Stimulated activated CD8-positive, alpha-beta memory T cell treated with anti-CD3 and anti-CD28 coated beads, Interleukin-7, amount 100 ng/mL, for 1 hour (primary cell): ENCODE measurements around the gene CREM.
"Not testable (repeated sequence)": the region's sequence is repeated elsewhere in the genome, so short reads cannot be mapped to it uniquely, and the experiment has no call there.

Experiments used
- DNase-seq, 2 donors: peaks; one replicate each; pipeline ENCODE4 v3.0.0-alpha.2; 2020; ENCODE audit warnings: low read depth in 2 of 2

Gene CREM

DNA sequence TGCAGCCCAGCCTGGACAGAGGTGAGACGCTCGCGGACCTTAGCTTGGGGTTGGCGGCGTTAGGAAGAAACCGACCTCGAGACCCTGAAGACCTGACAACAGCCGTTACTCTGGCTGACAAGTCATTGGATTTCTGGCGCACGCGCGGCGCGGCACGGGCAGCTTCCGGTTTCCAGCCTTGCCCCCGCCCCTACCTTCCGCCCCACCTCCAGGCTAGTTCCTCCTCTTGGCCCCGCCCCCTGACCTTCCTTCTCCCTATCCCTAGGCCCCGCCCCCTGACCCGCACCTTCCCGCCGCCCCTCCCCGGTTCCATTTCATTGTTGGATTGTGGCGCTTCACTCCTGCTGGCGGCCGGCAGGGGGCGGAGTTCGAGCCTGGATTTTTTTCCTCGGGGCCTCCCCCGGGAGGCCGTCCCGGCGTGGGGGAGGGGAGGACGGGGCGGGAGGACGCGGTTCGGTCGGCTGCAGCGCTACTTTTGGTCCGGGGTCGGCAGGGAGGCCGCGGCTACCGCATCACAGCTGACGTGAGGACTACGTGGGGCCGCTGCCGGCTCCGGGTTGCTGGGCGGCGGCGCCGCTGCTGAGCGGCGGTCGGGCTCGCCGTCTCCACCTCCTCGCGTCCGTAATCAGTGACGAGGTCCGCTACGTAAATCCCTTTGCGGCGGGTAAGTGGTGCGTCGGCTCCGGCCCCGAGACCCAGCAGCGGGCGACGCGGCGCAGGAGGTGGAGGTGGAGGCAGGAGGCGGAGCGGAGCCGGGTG lies at the start of gene CREM:
TSS of gene CREM (plus strand) at position 317 of the 759 bp plus-strand sequence. CDS start 10,990 bp downstream, outside the sequence.
- peak; percentile 99 to 100 for DNase-seq

DNA sequence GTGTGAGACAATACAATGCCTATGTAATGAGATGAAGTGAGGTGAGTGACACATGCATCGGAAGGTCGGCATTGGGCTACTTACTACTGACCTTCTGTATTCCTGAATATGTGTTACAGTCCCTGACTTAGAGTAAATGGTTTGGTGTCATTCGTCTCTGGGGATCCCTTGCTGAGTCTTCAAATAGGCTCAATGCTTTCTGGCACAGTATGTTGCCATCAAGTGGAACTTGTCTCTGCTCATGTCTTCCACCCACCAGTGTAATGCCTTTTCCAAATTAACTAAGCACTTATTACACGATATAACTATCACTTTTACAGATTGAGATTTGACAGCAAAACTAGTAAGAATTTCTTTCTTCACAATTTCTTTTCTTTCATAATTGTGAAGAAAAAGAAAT lies 47.4 kb upstream of the CREM start:
- DNase-seq, result no peak

- DNase-seq, result no peak
Measured at GRCh38 chr10:35079763-35080162, 46.9 kb upstream of the CREM start.

GRCh38 chr10:35080261-35080660 lies 46.4 kb upstream of the CREM start:
- not testable (repeated sequence) for DNase-seq

GRCh38 chr10:35083242-35083641 lies 43.4 kb upstream of the CREM start:
- no peak for DNase-seq

GRCh38 chr10:35089611-35090161 lies 37.0 kb upstream of the CREM start:
- DNase-seq, result peak in 1 of 2 donors; percentile 0

- DNase-seq, result peak; percentile 76 to 82
Measured at GRCh38 chr10:35090162-35090954, 36.3 kb upstream of the CREM start, which contains the start of gene CUL2. Gene CUL2 (minus strand): TSS chr10:35090341. CDS start chr10:35071317, 19,024 bp downstream.

- no peak for DNase-seq
Measured at GRCh38 chr10:35091994-35092790, 34.5 kb upstream of the CREM start.

DNA sequence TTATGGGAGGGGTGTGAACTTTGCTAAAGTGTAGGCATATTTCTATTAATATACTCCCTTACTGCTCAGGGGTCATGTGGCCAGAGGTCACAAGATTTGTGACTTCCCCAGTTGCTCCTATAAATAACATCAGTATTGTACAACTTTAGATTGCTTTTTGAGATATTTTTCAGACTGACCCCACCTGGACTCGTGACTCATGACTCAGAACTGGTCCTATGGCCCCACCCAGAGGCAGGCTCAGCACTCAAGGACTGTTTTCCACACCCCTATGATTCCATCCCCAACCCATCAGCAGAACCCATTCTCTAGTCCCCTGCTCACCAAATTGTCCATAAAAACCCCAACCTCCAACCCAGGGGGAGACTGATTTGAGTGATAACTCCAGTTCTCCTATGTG lies 33.8 kb upstream of the CREM start:
- no peak for DNase-seq

GRCh38 chr10:35096312-35096711 lies 30.3 kb upstream of the CREM start:
- DNase-seq, result no peak

- DNase-seq, result no peak
Measured at GRCh38 chr10:35097510-35097909, 29.1 kb upstream of the CREM start.

DNA sequence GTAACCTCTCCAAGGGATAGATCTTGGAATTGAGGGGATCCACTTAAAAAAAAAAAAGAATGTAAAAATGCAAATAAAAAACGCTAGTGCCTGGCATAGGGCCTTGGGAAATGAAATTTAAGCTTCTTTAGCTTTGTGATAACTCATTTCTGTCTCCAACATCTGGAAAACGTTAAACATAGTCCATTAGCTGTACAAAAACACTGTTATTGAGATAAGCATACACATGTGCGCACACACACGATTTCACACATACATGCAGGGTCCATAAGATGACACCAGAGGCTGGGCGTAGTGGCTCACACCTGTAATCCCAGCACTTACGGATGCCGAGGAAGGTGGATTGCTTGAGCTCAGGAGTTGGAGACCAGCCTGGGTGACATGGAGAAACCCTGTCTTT lies 22.8 kb upstream of the CREM start:
- no peak for DNase-seq

DNA sequence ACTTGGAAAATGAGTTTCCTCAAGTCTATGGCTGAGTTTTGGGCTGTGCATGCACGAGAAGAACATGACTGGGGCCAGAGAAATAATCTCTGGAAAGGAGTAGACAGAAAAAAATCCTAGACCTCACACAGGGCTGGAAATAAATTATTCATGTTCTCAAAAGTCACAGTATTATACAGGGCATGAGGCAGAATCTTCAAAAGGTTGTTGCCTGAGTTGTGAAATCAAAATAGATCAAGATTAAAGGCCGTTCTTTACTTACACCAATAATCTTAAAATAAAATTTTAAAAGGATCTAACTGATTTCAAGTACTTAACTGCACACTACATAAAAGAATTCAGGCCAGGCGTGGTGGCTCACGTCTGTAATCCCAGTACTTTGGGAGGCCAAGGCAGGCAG lies 14.1 kb upstream of the CREM start:
- DNase-seq, result no peak

GRCh38 chr10:35119378-35119777 lies 7.3 kb upstream of the CREM start:
- DNase-seq, result no peak

DNA sequence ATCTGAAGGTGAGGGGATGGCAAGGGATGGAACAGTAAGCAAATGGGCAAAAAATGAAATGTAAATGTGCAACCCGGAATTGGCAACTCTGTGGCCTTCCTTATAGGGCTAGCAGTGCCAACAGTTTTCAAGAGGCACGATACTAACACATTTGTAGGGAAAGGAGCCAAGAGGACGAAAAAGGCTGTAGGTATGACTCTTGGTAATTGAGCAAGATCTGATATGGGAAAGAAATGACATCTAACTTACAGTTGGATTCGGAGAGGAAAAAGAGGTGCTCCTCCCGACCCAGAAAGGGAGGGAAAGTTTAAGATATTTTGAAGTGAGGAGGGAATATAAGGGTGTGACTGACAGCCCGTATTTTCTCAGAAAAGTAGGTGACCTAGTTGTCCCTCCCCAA lies 2.1 kb upstream of the CREM start:
- no peak for DNase-seq

GRCh38 chr10:35126062-35126529 lies 550 bp upstream of the CREM start:
- no peak for DNase-seq

DNA sequence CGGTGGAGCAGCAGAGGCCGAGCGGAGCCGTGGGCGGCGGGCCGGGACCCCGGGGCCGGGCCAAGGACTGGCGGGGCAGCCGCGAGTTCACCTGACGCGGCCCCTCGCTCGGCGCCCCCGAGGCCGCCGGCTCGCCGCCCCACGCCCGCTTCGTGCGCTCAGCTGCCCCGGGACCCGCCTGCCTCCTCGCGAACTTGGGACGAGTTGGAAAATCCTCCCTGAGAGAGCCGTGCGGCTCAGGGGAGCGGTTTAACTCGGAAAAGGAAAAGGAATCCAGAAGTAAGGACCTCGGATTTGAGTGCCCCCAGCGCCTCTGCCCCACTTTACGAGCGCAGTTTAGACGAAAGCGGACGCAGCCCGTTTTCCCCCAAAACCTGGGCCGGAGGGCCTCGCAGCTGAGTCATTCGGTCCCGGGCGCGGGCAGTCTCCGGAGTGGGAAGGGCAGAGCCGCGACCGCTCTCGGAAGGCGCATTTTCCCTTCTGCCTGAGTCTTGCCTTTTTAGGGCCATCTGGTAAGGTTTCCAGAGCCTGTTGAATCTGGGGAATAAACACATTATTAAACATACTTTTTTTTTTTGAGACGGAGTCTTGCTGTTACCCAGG lies 744 bp downstream of the CREM start:
- peak; percentile 36 to 41 for DNase-seq

DNA sequence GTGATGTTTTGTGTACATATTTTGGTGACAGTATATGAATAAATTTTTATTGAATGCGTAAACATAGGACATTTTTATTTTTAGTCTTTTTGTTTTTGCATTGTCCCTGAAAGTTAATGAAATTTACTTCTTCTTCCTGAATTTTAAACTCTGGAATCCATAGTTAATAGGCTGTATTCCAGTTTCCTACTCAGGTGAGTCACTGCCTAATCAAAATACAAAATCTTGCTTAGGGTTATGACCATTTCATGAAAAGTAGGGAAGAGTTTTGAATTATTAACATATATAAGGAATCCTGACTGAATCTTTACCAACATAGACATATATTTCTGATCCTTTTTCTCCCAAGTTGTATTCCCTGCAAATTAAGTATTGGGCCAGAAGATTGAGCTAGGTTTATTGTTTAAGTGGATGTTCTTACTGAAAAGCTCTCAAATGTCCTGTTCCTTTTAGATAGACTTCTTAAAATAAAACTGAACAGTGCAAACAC lies 2.6 kb downstream of the CREM start:
- DNase-seq, result no peak

DNA sequence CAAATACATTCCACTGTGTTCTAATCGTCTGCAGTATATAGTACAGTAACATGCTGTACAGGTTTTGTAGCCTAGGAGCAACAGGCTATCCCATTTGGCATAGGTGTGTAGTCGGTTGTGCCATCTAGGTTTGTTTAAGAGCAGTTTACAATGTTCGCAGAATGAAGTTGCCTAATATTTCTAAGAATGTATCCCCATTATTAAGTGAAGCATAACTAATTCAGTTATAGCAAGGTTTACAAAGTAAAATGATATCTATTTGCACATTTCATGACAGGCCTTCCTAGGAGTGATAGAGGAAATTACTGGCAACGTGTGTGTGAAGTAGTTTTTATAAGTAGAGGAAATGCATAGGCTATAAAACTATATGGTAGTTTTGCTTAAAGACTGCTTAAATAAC lies 4.0 kb downstream of the CREM start:
- no peak for DNase-seq

GRCh38 chr10:35132727-35133126 lies 6.1 kb downstream of the CREM start:
- DNase-seq, result no peak

- no peak for DNase-seq
Measured at GRCh38 chr10:35133586-35133985, 6.9 kb downstream of the CREM start.
